ENCODE data around the gene ATR.

DNA sequence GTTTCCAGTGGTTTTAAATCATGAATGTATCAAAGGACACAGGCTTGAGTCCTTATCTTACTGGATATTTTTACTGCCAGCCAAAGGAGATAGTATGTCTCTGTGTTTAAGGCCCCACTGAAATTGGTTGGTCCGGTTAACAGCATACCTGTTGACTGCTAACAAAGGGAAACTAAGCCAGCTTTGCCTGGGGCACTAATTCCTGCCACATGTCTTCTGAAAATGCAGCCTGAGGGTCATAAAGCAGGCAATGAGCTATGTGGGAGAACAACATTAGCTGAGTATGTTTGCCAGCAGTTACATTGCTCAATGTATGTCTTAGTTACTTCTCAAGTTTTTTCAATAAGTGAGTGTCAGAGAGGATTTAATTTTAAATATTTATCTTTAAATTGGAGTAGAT lies 30.1 kb upstream of the ATR start:
- TF ChIP-seq, protein P1, sequence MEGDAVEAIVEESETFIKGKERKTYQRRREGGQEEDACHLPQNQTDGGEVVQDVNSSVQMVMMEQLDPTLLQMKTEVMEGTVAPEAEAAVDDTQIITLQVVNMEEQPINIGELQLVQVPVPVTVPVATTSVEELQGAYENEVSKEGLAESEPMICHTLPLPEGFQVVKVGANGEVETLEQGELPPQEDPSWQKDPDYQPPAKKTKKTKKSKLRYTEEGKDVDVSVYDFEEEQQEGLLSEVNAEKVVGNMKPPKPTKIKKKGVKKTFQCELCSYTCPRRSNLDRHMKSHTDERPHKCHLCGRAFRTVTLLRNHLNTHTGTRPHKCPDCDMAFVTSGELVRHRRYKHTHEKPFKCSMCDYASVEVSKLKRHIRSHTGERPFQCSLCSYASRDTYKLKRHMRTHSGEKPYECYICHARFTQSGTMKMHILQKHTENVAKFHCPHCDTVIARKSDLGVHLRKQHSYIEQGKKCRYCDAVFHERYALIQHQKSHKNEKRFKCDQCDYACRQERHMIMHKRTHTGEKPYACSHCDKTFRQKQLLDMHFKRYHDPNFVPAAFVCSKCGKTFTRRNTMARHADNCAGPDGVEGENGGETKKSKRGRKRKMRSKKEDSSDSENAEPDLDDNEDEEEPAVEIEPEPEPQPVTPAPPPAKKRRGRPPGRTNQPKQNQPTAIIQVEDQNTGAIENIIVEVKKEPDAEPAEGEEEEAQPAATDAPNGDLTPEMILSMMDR (IDR thresholded peaks at IDR 0.05): no peak
- no peak for TF ChIP-seq POLR2A (IDR thresholded peaks at IDR 0.05)

All from prostate gland (tissue), 2 donors.